ENCODE measurements around the gene PCDHGA4.
"Not testable (repeated sequence)": the region's sequence is repeated elsewhere in the genome, so short reads cannot be mapped to it uniquely, and the experiment has no call there.

The PCDHGA4 gene

GRCh38 chr5:141349917-141350619 is 4.8 kb upstream of the PCDHGA4 start, which contains the start of gene PCDHGB1:
Gene PCDHGB1, plus strand, starts transcription at chr5:141350099. Its CDS starts 162 bp downstream, at chr5:141350261.
- peak; percentile 9 for DNase-seq

DNA sequence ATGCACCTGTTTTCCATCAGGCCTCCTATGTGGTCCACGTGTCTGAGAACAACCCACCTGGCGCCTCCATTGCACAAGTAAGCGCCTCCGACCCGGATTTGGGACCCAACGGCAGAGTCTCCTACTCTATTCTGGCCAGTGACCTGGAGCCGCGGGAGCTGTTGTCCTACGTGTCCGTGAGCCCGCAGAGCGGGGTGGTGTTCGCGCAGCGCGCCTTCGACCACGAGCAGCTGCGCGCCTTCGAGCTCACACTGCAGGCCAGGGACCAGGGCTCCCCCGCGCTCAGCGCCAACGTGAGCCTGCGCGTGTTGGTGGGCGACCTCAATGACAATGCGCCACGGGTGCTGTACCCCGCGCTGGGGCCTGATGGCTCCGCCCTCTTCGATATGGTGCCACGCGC is 3.2 kb upstream of the PCDHGA4 start:
- DNase-seq = no peak

GRCh38 chr5:141355641-141356040 is 820 bp downstream of the PCDHGA4 start:
- no peak for DNase-seq

GRCh38 chr5:141356133-141356532 is 1.3 kb downstream of the PCDHGA4 start:
- no peak for DNase-seq

- DNase-seq = no peak
Measured at GRCh38 chr5:141356950-141357349, 2.1 kb downstream of the PCDHGA4 start.

DNA sequence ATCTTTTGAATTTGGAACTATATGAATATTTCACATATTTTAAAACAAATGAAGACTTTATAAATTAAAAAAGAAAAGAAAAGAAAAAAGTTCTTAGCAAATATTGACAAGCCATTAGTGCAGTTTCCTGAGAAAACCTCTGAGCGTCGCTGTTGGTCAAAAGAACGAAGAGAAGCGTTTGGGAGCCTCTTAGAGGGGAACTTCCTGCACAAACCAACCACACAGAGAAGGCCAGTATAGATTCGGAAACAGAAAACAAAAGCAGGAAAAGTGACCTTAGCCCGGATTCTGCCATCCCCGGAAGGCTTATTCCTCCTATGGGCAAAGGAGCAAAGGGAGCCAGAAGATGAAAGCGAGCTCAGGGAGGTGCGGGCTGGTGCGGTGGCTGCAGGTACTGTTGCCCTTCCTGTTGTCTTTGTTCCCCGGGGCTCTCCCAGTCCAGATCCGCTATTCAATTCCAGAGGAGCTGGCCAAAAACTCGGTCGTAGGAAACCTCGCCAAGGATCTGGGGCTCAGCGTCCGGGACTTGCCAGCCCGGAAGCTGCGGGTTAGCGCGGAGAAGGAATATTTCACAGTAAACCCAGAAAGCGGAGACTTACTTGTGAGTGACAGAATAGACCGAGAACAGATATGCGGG is 5.1 kb downstream of the PCDHGA4 start, which contains the start of gene PCDHGB2:
Gene PCDHGB2 (plus strand): TSS at position 205 of the 637 bp plus-strand sequence. CDS start 142 bp downstream, at position 347.
- DNase-seq = peak; percentile 51

- no peak for DNase-seq
Measured at GRCh38 chr5:141360685-141361084, 5.9 kb downstream of the PCDHGA4 start.

DNA sequence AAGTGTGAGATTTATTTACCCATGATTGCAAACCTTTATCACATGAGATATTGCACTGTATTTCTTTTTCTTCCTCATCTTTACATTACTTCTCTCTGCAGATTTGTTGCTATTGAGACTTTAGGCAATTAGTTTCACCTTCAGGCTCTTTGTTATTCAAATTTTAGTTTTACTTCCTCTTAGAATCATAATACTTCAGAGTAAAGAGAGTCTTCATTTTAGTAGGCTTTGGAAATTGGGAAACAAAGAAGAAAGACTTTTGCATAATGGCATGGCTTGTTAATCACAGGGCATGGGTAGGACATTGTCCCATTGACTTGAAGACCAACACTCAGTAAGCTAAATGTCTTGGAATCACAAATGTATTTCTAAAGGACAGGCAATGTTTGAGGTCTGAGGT is 7.9 kb downstream of the PCDHGA4 start:
- DNase-seq = no peak

DNA sequence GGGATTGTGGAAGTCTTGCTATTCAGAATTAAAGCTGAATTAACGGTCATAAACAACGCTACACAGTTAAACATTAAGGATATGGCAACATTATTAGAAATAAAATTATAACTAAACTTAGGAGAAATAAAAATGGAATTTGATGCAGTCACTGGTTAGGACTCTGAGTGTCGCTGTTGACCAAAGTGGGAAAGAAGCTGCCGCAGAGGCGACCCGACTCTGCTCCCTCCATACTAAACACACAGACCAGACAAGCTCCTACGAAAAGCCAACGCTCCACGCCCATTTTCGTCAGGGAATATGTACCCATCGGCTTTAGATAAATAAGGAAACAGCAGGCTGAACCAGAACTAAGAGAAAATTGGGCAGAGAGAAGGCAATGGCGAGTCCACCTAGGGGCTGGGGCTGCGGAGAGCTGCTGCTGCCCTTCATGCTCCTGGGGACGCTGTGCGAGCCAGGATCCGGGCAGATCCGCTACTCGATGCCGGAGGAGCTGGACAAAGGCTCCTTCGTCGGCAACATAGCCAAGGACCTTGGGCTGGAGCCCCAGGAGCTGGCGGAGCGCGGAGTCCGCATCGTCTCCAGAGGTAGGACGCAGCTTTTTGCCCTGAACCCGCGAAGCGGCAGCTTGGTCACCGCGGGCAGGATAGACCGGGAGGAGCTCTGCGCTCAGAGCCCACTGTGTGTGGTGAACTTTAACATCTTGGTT is 9.3 kb downstream of the PCDHGA4 start, which contains the start of gene PCDHGA5:
Gene PCDHGA5 (plus strand): TSS at position 211 of the 709 bp plus-strand sequence. CDS start 169 bp downstream, at position 380.
- DNase-seq = no peak

DNA sequence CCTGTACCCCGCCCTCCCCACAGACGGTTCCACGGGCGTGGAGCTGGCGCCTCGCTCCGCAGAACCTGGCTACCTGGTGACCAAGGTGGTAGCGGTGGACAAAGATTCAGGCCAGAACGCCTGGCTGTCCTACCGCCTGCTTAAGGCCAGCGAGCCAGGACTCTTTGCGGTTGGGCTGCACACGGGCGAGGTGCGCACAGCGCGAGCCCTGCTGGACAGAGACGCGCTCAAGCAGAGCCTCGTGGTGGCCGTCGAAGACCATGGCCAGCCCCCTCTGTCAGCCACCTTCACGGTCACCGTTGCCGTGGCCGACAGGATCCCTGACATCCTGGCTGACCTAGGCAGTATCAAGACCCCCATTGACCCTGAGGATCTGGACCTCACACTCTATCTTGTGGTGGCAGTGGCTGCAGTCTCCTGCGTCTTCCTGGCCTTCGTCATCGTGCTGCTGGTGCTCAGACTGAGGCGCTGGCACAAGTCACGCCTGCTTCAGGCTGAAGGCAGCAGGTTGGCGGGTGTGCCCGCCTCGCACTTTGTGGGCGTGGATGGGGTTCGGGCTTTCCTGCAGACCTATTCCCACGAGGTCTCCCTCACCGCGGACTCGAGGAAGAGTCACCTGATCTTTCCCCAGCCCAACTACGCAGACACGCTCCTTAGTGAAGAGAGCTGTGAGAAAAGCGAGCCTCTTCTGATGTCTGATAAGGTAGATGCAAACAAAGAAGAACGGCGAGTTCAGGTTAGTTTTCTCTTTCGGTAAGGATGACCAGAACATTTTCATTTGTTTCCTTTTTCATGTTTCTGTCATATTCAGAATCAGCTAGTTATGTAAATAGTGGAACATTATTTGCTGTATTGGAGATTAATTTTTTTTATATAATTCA is 11.4 kb downstream of the PCDHGA4 start:
- no peak for DNase-seq

DNA sequence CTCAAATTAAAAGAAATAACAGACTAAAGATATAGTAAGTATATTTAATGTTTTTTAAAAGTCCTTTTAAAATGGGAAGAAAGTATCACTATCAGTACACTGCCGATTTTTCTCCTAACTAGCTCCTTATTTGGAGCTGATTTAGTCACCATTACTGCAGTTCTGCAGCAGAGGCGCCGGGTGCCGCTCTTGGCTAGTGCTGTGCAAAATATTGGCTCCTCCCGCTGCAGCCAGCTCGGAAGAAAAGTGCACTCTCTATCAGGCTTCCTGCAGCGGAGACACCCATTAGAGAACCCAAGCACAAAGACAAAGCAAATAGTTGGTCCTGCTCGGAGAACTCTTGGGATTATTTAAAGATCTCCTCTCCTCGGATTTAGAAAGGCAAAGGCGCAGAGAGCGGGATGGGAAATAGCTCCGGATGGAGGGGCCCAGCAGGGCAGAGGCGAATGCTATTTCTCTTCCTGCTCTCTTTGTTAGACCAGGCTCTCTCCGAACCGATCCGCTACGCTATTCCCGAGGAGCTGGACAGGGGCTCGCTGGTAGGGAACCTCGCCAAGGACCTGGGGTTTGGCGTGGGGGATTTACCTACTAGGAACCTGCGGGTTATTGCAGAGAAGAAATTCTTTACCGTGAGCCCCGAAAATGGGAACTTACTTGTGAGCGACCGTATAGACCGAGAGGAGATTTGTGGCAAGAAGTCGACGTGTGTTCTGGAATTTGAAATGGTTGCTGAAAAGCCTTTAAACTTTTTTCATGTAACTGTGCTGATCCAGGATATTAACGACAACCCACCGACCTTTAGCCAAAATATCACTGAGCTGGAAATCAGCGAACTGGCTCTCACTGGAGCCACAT is 15.4 kb downstream of the PCDHGA4 start, which contains the start of gene PCDHGB3:
Gene PCDHGB3 (plus strand): TSS at position 249 of the 855 bp plus-strand sequence. CDS start 153 bp downstream, at position 402.
- DNase-seq = no peak

DNA sequence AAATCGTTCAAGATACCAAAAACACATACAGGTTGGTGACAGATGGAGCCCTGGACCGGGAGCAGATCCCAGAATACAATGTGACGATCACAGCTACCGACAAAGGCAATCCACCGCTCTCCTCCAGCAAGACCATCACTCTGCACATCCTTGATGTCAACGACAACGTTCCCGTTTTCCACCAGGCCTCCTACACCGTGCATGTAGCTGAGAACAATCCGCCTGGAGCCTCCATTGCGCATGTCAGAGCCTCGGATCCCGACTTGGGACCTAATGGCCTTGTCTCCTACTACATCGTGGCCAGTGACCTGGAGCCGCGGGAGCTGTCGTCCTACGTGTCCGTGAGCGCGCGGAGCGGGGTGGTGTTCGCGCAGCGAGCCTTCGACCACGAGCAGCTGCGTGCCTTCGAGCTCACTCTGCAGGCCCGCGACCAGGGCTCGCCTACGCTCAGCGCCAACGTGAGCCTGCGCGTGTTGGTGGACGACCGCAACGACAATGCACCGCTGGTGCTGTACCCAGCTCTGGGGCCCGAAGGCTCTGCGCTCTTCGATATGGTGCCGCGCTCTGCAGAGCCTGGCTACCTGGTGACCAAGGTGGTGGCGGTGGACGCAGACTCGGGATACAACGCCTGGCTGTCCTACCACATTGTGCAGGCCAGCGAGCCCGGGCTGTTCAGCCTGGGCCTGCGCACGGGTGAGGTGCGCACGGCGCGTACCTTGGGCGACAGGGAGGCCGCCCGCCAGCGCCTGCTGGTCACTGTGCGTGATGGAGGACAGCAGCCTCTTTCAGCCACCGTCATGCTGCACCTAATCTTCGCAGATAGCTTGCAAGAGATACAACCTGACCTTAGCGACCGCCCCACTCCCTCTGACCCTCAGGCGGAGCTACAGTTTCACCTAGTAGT is 17.0 kb downstream of the PCDHGA4 start:
- DNase-seq = no peak

DNA sequence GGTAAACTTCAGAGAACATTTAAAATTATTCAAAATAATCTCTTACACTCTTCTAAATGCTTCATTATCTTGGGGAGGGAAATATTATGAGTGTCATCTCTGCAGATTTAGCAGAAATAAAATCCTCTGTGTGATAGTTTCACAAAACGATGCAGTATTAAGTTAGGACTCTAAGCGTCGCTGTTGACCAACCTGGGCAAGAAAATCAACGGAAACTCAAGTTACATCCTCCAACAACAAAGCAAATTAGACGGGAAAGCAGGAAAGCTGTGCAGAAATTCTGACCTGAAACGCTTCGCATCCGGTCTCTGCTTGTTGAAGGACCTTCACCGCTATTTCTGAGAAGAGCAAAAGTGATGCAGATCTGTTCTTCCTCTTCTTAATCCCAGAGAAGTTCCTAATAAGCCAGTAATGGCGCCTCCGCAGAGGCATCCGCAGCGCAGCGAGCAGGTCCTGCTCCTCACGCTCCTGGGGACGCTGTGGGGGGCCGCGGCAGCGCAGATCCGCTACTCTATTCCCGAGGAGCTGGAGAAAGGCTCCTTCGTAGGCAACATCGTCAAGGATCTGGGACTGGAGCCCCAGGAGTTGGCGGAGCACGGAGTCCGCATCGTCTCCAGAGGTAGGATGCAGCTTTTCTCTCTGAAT is 19.0 kb downstream of the PCDHGA4 start, which contains the start of gene PCDHGA6:
Gene PCDHGA6 (plus strand): TSS at position 219 of the 645 bp plus-strand sequence. CDS start 193 bp downstream, at position 412.
- DNase-seq = no peak

GRCh38 chr5:141374627-141375026 is 19.8 kb downstream of the PCDHGA4 start:
- no peak for DNase-seq

GRCh38 chr5:141375444-141376155 is 20.8 kb downstream of the PCDHGA4 start:
- DNase-seq = not testable (repeated sequence)

GRCh38 chr5:141382469-141383294 is 27.9 kb downstream of the PCDHGA4 start, which contains the start of gene PCDHGA7:
Gene PCDHGA7, plus strand, starts transcription at chr5:141382742. Its CDS starts 158 bp downstream, at chr5:141382900.
- no peak for DNase-seq

DNA sequence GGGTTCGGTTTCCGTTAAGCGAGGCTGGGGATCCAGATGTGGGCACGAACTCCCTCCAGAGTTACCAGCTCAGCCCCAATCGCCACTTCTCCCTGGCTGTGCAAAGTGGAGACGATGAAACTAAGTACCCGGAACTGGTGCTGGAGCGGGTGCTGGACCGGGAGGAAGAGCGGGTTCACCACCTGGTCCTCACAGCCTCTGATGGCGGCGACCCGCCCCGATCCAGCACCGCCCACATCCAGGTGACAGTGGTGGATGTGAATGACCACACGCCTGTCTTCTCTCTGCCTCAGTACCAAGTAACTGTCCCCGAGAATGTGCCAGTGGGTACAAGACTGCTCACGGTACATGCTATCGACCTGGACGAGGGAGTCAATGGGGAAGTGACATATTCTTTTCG is 28.5 kb downstream of the PCDHGA4 start:
- no peak for DNase-seq

Data from NCI-H446 treated with DMSO at 0.1 percent for 48 hours (cell line).